ENCODE results near the gene PTPRB. TPM values are rescaled to one million over a fixed set of nuclear protein-coding genes. Genes with fewer than 3 reads are reported as not detected.

PTPRB gene
- total RNA-seq, result 0.49 and 0.85 TPM in 2 replicates

DNA sequence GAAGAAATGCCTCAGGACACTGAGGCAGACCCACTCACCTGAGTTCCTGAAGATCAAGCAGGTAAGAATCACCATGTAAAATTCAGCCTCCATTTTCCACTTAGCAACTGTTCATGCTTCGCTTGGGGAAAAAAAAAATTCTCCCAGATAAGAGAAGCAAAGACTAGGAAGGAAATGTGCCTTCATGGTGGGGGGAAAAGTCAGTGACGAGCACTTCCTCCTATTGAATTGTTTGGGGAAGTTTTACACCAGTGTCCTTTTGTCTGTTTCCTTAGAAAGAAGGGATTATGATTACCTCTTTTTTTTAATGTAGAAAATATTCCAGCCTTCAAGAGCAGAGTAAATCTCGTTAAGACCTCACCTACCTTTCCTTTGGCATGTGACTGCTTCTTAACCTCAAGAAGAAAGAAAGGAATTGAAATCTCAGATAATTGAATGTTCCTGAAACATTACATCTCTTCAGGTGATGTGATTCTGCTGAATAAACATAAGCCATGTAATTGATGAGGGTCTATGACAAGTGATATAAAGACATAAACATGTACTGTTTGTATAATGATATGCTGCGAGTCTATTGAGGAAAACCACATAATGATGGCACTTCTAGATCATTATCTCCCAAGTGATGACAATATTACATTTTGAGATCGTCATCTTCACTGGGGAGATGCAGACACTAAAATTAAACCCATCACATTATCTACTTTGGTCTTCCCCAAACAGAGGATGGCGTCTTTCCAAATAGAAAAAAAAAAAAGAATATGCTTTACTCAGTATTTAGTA, at the start of gene PTPRB:
PTPRB (minus strand) TSS at position 127 of the 783 bp plus-strand sequence; CDS start at position 93, 34 bp downstream.

